GM23338 (cell line): ENCODE data around the gene ATP13A2.

Source experiments
- POLR2AphosphoS5 ChIP-seq: IDR thresholded peaks from 2 replicates; pipeline ENCODE4 v1.6.1; 2016; ENCODE audit warnings: antibody characterized with exemption, low read depth
- TF ChIP-seq, protein P1 (sequence below), 2 experiments: fragments of 200-600 bp in 1 of 2; sonication (generic) in 1 of 2; conservative IDR thresholded peaks; 2 replicates each; pipeline versions ENCODE4 v1.5.1 to v1.6.1; 2016 to 2017; ENCODE audit warnings: antibody characterized with exemption in 2 of 2, low read depth in 2 of 2, mild to moderate bottlenecking in 2 of 2, moderate library complexity in 1 of 2

DNA sequence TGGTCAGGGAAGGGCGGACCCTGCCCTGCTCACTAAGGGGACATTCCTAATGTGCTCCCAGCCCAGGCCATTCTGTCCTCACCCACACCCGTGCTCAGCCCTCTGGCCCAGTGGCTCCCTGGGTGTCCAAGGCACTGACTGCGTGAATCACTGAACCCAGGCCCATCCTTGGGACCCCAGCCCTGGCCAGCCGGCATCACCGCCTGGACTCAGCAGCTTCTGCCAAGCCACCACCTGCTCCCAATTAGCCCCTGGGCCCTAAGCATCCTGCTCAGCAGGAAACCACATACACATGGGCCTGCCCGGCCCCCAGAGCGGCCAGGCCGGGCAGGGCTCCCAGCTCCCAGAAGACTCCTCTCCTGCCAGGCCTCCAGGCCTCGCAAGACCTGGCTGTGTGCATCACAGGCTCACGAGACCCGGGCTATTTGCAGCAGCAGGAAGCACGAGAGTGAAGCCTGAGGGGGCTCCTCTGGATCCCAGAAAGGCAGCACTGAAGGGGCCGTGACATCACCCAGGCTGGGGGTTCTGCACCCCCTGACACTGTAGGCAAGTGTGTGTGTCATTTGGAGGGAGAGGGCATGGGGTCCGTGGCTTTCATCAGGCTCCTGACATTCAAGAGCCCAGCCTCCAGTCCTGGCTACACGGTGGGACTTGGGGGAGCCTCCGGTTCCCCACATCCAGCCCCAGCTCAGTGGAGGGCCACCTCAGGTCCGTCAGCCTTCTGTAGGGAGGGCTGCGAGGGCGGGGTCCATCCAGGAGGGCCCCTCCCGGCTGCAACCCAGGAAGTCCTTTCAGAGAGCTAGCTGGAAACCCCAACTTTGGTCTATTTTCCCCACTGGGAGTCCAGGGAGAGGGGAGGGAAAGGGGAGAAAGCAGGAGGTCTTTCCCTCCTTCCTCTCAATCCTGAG lies 32.9 kb downstream of the ATP13A2 start:
- TF ChIP-seq, protein P1, sequence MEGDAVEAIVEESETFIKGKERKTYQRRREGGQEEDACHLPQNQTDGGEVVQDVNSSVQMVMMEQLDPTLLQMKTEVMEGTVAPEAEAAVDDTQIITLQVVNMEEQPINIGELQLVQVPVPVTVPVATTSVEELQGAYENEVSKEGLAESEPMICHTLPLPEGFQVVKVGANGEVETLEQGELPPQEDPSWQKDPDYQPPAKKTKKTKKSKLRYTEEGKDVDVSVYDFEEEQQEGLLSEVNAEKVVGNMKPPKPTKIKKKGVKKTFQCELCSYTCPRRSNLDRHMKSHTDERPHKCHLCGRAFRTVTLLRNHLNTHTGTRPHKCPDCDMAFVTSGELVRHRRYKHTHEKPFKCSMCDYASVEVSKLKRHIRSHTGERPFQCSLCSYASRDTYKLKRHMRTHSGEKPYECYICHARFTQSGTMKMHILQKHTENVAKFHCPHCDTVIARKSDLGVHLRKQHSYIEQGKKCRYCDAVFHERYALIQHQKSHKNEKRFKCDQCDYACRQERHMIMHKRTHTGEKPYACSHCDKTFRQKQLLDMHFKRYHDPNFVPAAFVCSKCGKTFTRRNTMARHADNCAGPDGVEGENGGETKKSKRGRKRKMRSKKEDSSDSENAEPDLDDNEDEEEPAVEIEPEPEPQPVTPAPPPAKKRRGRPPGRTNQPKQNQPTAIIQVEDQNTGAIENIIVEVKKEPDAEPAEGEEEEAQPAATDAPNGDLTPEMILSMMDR (conservative IDR thresholded peaks at IDR 0.05; ENCODE audit: low read depth in 2 of 2): no peak
- TF ChIP-seq POLR2AphosphoS5: no peak; the same call in 1 of the 2 replicates
